Loucy (cell line): ENCODE data around the gene CDK3.

Source experiments
- H2AFZ ChIP-seq: fragments of 200-600 bp; sonication (generic); 2 replicates; pipeline ENCODE4 v1.6.0; 2016; ENCODE audit warnings: antibody characterized with exemption, mild to moderate bottlenecking, low read length, moderate library complexity
- H3F3A ChIP-seq: fragments of 200-600 bp; 2 replicates; pipeline ENCODE4 v1.6.0; 2016; ENCODE audit warnings: antibody characterized with exemption, low read depth, mild to moderate bottlenecking
- H3K27me3 ChIP-seq: fragments of 200-600 bp; sonication (generic); 2 replicates; pipeline ENCODE4 v1.6.1; 2014; ENCODE audit warnings: low read length, mild to moderate bottlenecking; ENCODE audit not compliant: insufficient read depth, poor library complexity, severe bottlenecking
- H3K36me3 ChIP-seq: fragments of 200-600 bp; sonication (generic); 2 replicates; pipeline ENCODE4 v1.6.1; 2016; ENCODE audit warnings: low read length; ENCODE audit not compliant: insufficient read depth
- H3K4me1 ChIP-seq: fragments of 200-600 bp; sonication (generic); 2 replicates; pipeline ENCODE4 v1.5.1; 2014; ENCODE audit warnings: low read length, mild to moderate bottlenecking; ENCODE audit not compliant: insufficient read depth, poor library complexity, severe bottlenecking
- H3K4me2 ChIP-seq: fragments of 200-600 bp; sonication (generic); 2 replicates; pipeline ENCODE4 v1.6.0; 2014; ENCODE audit warnings: antibody characterized with exemption, low read length, low read depth, mild to moderate bottlenecking; ENCODE audit not compliant: poor library complexity, severe bottlenecking
- H3K4me3 ChIP-seq: fragments of 200-600 bp; sonication (generic); 2 replicates; pipeline ENCODE4 v1.5.1; 2014; ENCODE audit warnings: low read length, mild to moderate bottlenecking, mixed read lengths; ENCODE audit not compliant: poor library complexity, severe bottlenecking
- H3K79me2 ChIP-seq: fragments of 200-600 bp; sonication (generic); 2 replicates; pipeline ENCODE4 v1.6.1; 2014; ENCODE audit warnings: low read length; ENCODE audit not compliant: insufficient read depth
- H3K9ac ChIP-seq: fragments of 200-600 bp; sonication (generic); 2 replicates; pipeline ENCODE4 v1.6.0; 2014; ENCODE audit warnings: mild to moderate bottlenecking, low read depth, low read length, moderate library complexity; ENCODE audit not compliant: poor library complexity, severe bottlenecking
- H3K9me2 ChIP-seq: fragments of 200-600 bp; sonication (generic); replicated peaks from 2 replicates; pipeline ENCODE4 v1.6.1; 2016; ENCODE audit warnings: low read depth, low read length, mixed read lengths
- H3K9me3 ChIP-seq: fragments of 200-600 bp; sonication (generic); 2 replicates; pipeline ENCODE4 v1.6.1; 2014; ENCODE audit warnings: mild to moderate bottlenecking, antibody characterized with exemption, low read length, low read depth; ENCODE audit not compliant: insufficient read depth
- H4K20me1 ChIP-seq: fragments of 200-600 bp; sonication (generic); 2 replicates; pipeline ENCODE4 v1.6.0; 2014; ENCODE audit warnings: antibody characterized with exemption, low read length, mild to moderate bottlenecking; ENCODE audit not compliant: insufficient read depth, poor library complexity, severe bottlenecking
- EZH2phosphoT487 ChIP-seq: fragments of 200-600 bp; IDR thresholded peaks from 2 replicates; pipeline ENCODE4 v1.6.1; 2018; ENCODE audit warnings: antibody characterized with exemption, mild to moderate bottlenecking, moderate library complexity, borderline replicate concordance
- TF ChIP-seq, protein P1 (sequence below): fragments of 200-600 bp; sonication (generic); conservative IDR thresholded peaks from 2 replicates; pipeline ENCODE4 v1.5.1; 2014; ENCODE audit warnings: mild to moderate bottlenecking, antibody characterized with exemption, low read length

The CDK3 gene

GRCh38 chr17:75981019-75981615, 19.5 kb upstream of the CDK3 start:
- no peaks in the 10 kb centered on the region; the same call in 1 of the 2 replicates for H3F3A ChIP-seq
- H4K20me1 ChIP-seq = peaks cover 6% of the 10 kb centered on the region
- no peaks in the 10 kb centered on the region for H3K9me3 ChIP-seq
- TF ChIP-seq, protein P1, sequence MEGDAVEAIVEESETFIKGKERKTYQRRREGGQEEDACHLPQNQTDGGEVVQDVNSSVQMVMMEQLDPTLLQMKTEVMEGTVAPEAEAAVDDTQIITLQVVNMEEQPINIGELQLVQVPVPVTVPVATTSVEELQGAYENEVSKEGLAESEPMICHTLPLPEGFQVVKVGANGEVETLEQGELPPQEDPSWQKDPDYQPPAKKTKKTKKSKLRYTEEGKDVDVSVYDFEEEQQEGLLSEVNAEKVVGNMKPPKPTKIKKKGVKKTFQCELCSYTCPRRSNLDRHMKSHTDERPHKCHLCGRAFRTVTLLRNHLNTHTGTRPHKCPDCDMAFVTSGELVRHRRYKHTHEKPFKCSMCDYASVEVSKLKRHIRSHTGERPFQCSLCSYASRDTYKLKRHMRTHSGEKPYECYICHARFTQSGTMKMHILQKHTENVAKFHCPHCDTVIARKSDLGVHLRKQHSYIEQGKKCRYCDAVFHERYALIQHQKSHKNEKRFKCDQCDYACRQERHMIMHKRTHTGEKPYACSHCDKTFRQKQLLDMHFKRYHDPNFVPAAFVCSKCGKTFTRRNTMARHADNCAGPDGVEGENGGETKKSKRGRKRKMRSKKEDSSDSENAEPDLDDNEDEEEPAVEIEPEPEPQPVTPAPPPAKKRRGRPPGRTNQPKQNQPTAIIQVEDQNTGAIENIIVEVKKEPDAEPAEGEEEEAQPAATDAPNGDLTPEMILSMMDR = no peak
- TF ChIP-seq EZH2phosphoT487 = no peak
- peak overlapping the region; percentile 82 for H3K4me2 ChIP-seq
- peak overlapping the region; percentile 81 for H3K4me3 ChIP-seq
- H2AFZ ChIP-seq = no peak overlapping the region
- H3K36me3 ChIP-seq = no peaks in the 10 kb centered on the region
- no peaks in the 10 kb centered on the region for H3K27me3 ChIP-seq
- H3K4me1 ChIP-seq = peaks cover 52% of the 10 kb centered on the region
- no peaks in the 10 kb centered on the region for H3K9me2 ChIP-seq
- peaks cover 76% of the 10 kb centered on the region for H3K79me2 ChIP-seq
- peak overlapping the region; percentile 94 for H3K9ac ChIP-seq

- Histone ChIP-seq H3K9me3 (no peaks in the 10 kb centered on the region), H3K9ac (peak overlapping the region; percentile 48), H3K4me1 (peaks cover 36% of the 10 kb centered on the region), H2AFZ (no peak overlapping the region), H3K79me2 (peaks cover 52% of the 10 kb centered on the region), H3K9me2 (no peaks in the 10 kb centered on the region), H3K4me3 (peak overlapping the region; percentile 20), H3K4me2 (peak overlapping the region; percentile 51), H3K27me3 (no peaks in the 10 kb centered on the region), H3K36me3 (peaks cover 6% of the 10 kb centered on the region; the same call in 1 of the 2 replicates), H3F3A (no peaks in the 10 kb centered on the region; the same call in 1 of the 2 replicates), H4K20me1 (peaks cover under 1% of the 10 kb centered on the region)
- TF ChIP-seq, protein P1 = no peak
- TF ChIP-seq EZH2phosphoT487 = no peak
Measured at GRCh38 chr17:75983501-75984181, 17.0 kb upstream of the CDK3 start.

- H3F3A ChIP-seq = no peaks in the 10 kb centered on the region; the same call in 1 of the 2 replicates
- TF ChIP-seq, protein P1 = no peak
- TF ChIP-seq EZH2phosphoT487 = no peak
- no peak overlapping the region for H2AFZ ChIP-seq
- H3K4me3 ChIP-seq = no peak overlapping the region
- no peak overlapping the region for H3K4me2 ChIP-seq
- peaks cover 6% of the 10 kb centered on the region; the same call in 1 of the 2 replicates for H3K36me3 ChIP-seq
- H3K27me3 ChIP-seq = no peaks in the 10 kb centered on the region
- H3K79me2 ChIP-seq = peaks cover 36% of the 10 kb centered on the region
- peaks cover 25% of the 10 kb centered on the region for H3K4me1 ChIP-seq
- no peak overlapping the region for H3K9ac ChIP-seq
- no peaks in the 10 kb centered on the region for H4K20me1 ChIP-seq
- no peaks in the 10 kb centered on the region for H3K9me3 ChIP-seq
- no peaks in the 10 kb centered on the region for H3K9me2 ChIP-seq
Measured at GRCh38 chr17:75985986-75986385, 14.7 kb upstream of the CDK3 start.
